ENCODE results near the gene CHP1. TPM values are rescaled to one million over a fixed set of nuclear protein-coding genes. Genes with fewer than 3 reads are reported as not detected.
"Not testable (repeated sequence)": the region's sequence is repeated elsewhere in the genome, so short reads cannot be mapped to it uniquely, and the experiment has no call there.

The CHP1 gene
- total RNA-seq, 2 experiments from 2014 or later, result 62.2 to 62.8 TPM

DNA sequence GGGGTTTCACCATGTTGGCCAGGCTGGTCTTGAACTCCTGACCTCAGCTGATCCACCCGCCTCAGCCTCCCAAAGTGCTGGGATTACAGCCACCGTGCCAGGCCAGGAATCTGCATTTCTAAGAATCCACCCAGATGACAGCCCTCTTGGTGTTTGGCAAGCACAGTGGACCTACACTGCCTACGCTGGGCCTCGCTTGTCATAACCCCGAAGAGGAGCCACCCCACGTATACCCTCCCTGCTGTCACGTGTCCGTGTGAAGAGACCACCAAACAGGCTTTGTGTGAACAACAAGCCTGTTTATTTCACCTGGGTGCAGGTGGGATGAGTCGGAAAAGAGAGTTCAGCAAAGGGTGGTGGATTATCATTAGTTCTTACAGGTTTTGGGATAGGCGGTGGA, 51.4 kb downstream of the CHP1 start:
- ChIA-PET CTCF (interaction anchor here (1.3 kb wide), 1 partner anchor 50 kb away, joined by 4 read pairs; the partner anchor contains the start of genes NUSAP1 and OIP5), POLR2A (interaction anchor here (0.6 to 1.9 kb wide), 3 partner anchors 50 to 539 kb away, joined by 3 to 12 read pairs (median 3); partner anchors contain the start of genes CHAC1, NUSAP1 and OIP5)
- Mint-ChIP-seq H3K4me1 (ENCODE audit: low read depth) (peaks cover 38% of the 10 kb centered on the region), H3K27ac (peak overlapping the region; percentile 95), H3K4me3 (peak overlapping the region; percentile 96), H3K36me3 (ENCODE audit: low read depth) (peaks cover 59% of the 10 kb centered on the region)
- ATAC-seq; DNase-seq; H3K9me3 Mint-ChIP-seq (ENCODE audit: insufficient read depth); H3K27me3 Mint-ChIP-seq (ENCODE audit: low read depth): not testable (repeated sequence)

DNA sequence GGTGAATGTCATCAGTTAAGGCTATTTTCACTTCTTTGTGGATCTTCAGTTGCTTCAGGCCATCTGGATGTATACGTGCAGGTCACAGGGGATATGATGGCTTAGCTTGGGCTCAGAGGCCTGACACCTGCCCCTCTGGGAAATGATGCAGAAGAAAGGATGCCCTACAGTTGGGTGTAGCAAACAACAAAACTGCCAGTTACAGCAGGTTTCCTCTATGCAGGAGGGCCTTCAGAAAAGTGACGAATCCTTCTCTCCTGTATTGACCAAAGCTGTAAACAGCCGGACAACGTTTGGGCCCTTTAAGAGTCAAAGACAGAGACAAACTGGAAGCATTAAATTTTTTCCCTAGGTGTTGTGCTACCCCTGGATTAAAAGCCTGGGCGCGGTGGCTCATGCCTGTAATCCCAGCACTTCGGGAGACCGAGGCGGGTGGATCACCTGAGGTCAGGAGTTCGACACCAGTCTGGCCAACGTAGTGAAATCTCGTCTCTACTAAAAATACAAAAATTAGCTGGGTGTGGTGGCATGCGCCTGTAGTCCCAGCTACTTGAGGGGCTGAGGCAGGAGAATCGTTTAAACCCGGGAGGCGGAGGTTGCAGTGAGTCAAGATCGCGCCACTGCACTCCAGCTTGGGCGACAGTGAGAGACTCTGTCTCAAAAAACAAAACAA, 52.0 kb downstream of the CHP1 start:
- Mint-ChIP-seq H3K36me3 (ENCODE audit: low read depth) (peaks cover 64% of the 10 kb centered on the region), H3K4me1 (ENCODE audit: low read depth) (peaks cover 41% of the 10 kb centered on the region), H3K27ac (peak overlapping the region; percentile 95), H3K4me3 (peak overlapping the region; percentile 96)
- ChIA-PET CTCF (interaction anchor here (0.7 to 1.3 kb wide), 4 partner anchors 12 to 52 kb away, joined by 3 to 4 read pairs (median 4); partner anchors contain the start of genes CHP1, NUSAP1 and OIP5), POLR2A (interaction anchor here (0.6 to 1.9 kb wide), 18 partner anchors 8 to 701 kb away, joined by 3 to 12 read pairs (median 3); partner anchors contain the start of genes CHAC1, CHP1, EXD1 and MGA)
- H3K27me3 Mint-ChIP-seq (ENCODE audit: low read depth); DNase-seq; ATAC-seq; H3K9me3 Mint-ChIP-seq (ENCODE audit: insufficient read depth): not testable (repeated sequence)

DNA sequence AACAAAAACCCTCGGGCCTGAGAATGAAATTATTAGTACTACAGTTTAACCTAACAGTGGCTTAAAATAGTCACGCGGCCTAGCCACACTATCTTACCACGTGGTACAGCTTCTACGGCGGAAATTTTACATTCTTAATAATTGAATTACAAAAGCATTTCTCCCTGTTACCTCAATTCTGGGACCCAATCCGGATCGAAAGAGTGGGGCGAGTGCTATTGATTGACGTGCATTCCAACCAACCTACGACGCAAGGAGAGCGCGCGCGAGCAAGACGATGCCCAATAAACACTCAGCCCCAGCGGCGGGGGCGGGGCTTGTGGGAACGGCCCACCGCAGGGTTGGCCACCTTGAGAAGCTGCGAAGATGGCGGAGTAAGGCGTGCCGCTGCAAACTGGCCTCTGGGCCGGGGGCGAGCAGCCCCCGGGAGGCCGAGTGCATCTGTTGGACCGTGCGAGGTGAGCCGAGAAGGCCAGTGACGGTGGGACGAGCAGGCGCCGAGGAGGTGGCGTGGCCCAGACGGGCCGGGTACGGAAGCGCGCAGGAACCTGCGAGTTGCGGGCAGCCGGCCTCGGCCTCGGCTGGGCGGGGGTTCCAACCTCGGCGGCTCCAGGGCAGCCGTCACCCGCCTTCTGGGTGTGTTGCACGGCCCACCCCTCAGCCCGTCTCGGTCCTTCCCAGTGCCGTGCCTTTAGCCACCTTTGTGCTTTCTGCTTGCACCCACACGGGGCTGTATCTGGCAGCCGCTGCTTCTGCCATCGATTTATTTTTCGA, 52.8 kb downstream of the CHP1 start:
- ATAC-seq (peak; percentile 97), DNase-seq (peak; percentile 98)
- POLR2A ChIA-PET, result interaction anchor here (0.6 to 1.9 kb wide), 16 partner anchors 8 to 389 kb away, joined by 3 to 12 read pairs (median 4); partner anchors contain the start of genes CHAC1, CHP1, EXD1 and MGA
- Mint-ChIP-seq H3K4me1 (ENCODE audit: low read depth) (peaks cover 49% of the 10 kb centered on the region), H3K36me3 (ENCODE audit: low read depth) (peaks cover 68% of the 10 kb centered on the region), H3K4me3 (peak overlapping the region; percentile 96), H3K9me3 (ENCODE audit: insufficient read depth) (no peaks in the 10 kb centered on the region), H3K27me3 (ENCODE audit: low read depth) (no peaks in the 10 kb centered on the region), H3K27ac (peak overlapping the region; percentile 95)
- CTCF ChIA-PET, result interaction anchor here (0.7 to 1.3 kb wide), 4 partner anchors 11 to 53 kb away, joined by 3 to 4 read pairs (median 4); partner anchors contain the start of genes CHP1, NUSAP1 and OIP5

DNA sequence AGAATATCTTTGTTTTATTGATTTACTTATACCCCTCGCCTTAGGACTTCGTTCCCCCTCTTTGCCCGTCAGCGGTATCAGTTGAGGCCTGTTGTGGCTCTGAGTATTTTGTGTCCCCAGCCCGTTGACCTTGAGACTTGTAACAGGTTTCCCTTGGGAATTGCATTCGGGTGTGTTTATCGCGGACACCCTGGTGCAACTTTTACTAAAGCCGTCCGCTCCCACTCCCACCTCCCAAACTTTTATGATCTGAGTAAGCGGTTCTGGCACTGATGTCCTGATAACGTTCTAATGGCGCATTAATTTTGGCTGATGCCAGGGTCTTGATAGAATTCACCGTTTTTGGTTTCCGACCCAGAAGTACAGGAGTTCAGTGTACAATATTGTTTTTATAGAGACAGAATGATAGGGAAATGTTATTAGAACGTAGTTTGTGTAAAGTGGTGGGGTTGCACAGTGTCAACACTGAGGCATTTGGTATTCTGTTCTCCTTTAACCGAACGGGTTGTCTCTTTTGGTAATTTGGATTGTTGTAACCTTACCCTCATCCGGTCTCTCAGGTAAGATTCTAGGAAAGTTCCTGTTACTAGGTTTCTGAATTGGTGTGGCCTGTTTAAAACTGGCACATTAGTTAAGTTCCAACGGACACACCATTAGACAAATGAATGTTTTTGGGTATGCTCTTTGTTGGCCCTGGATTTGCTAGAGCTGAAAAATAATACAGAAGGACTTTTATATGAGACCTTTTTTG, 53.5 kb downstream of the CHP1 start:
- peaks cover 64% of the 10 kb centered on the region for H3K36me3 Mint-ChIP-seq (ENCODE audit: low read depth)

DNA sequence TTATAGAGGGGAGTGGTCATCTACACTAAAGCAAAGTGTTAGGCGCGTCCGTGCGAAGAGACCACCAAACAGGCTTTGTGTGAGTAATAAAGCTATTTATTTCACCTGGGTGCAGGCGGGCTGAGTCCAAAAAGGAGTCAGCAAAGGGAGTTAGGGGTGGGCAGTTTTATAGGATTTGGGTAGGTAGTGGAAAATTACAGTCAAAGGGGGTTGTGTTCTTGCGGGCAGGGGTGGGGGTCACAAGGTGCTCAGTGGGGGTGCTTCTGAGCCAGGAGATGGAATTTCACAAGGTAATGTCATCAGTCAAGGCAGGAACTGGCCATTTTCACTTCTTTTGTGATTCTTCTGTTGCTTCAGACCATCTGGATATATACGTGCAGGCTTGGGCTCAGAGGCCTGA, 54.2 kb downstream of the CHP1 start:
- H3K27ac Mint-ChIP-seq, result peak overlapping the region; percentile 95
- POLR2A ChIA-PET, result interaction anchor here (1.0 to 2.5 kb wide), 3 partner anchors 38 to 52 kb away, joined by 3 to 17 read pairs (median 4); partner anchors contain the start of genes NUSAP1 and OIP5
- peaks cover 53% of the 10 kb centered on the region for H3K4me1 Mint-ChIP-seq (ENCODE audit: low read depth)
- H3K9me3 Mint-ChIP-seq (ENCODE audit: insufficient read depth), result no peaks in the 10 kb centered on the region
- no peak for ATAC-seq
- no peak for DNase-seq
- no peaks in the 10 kb centered on the region for H3K27me3 Mint-ChIP-seq (ENCODE audit: low read depth)
- peaks cover 60% of the 10 kb centered on the region for H3K36me3 Mint-ChIP-seq (ENCODE audit: low read depth)
- CTCF ChIA-PET, result interaction anchor here (0.9 to 1.2 kb wide), 2 partner anchors 46 to 54 kb away, joined by 3 read pairs; partner anchors contain the start of gene CHP1
- H3K4me3 Mint-ChIP-seq, result peak overlapping the region; percentile 96

More for the DNA sequence above, 53.5 kb downstream of the CHP1 start:
- peak overlapping the region; percentile 95 for H3K27ac Mint-ChIP-seq
- ChIA-PET POLR2A (interaction anchor here (0.6 to 2.5 kb wide), 6 partner anchors 21 to 1391 kb away, joined by 3 to 17 read pairs (median 3); partner anchors contain the start of genes NUSAP1 and OIP5), CTCF (no interaction called here)
- DNase-seq (no peak), ATAC-seq (no peak)
- no peaks in the 10 kb centered on the region for H3K27me3 Mint-ChIP-seq (ENCODE audit: low read depth)
- peak overlapping the region; percentile 96 for H3K4me3 Mint-ChIP-seq
- peaks cover 53% of the 10 kb centered on the region for H3K4me1 Mint-ChIP-seq (ENCODE audit: low read depth)
- no peaks in the 10 kb centered on the region for H3K9me3 Mint-ChIP-seq (ENCODE audit: insufficient read depth)

DNA sequence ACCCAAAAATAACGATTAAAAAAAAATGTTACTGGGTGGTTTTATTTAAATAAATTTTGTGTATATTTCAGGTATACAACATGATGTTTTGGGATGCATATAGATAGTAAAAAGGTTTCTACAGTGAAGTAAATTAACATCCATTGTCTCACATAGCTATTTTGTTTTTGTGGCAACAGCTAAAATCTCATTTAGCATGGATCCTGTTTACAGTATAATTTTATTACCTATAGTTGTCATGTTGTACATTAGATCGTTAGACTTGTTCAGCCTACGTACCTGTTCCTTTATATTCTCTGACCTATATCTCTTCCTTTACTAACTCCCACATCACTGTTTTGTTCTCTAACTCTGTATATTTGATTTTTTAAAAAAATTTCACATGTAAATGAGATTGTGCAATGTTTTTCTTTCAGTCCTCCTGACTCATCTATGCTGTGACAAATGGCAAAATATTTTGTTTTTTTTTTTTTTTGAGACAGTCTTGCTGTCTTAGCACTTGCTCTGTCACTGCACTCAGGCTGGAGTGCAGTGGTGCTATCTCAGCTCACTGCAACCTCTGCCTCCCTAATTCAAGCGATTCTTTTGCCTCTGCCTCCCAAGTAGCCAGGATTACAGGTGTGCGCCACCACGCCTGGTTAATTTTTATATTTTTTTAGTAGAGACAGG, 55.7 kb downstream of the CHP1 start:
- Mint-ChIP-seq H3K27ac (peak overlapping the region; percentile 41), H3K36me3 (ENCODE audit: low read depth) (peaks cover 73% of the 10 kb centered on the region), H3K4me1 (ENCODE audit: low read depth) (peaks cover 62% of the 10 kb centered on the region), H3K4me3 (peak overlapping the region; percentile 38), H3K9me3 (ENCODE audit: insufficient read depth) (no peaks in the 10 kb centered on the region), H3K27me3 (ENCODE audit: low read depth) (no peaks in the 10 kb centered on the region)
- POLR2A ChIA-PET, result interaction anchor here (1.7 to 2.5 kb wide), 2 partner anchors 46 kb away, joined by 6 to 17 read pairs; partner anchors contain the start of genes NUSAP1 and OIP5
- CTCF ChIA-PET, result interaction anchor here (0.8 to 1.2 kb wide), 2 partner anchors 36 to 46 kb away, joined by 3 read pairs; partner anchors contain the start of genes NUSAP1 and OIP5
- ATAC-seq, result no peak
- no peak for DNase-seq

DNA sequence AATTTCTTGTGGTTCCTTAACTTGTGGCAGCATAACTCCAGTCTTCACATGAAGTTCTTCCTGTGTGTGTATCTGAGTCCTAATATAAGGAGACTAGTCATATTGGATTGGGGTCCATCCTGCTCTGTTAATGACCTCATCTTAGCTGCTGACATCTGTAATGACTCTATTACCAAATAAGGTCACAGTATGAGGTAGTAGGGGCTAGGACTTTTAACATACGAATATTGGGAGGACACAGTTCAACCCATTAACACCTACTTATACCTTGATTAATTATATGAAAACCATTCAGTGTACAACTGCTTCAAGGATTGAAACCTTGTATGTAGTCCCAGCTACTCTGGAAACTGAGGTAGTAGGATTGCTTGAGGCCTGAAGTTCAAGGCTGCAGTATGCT, 57.4 kb downstream of the CHP1 start:
- Mint-ChIP-seq H3K9me3 (ENCODE audit: insufficient read depth) (no peaks in the 10 kb centered on the region), H3K4me3 (peak overlapping the region; percentile 19)

DNA sequence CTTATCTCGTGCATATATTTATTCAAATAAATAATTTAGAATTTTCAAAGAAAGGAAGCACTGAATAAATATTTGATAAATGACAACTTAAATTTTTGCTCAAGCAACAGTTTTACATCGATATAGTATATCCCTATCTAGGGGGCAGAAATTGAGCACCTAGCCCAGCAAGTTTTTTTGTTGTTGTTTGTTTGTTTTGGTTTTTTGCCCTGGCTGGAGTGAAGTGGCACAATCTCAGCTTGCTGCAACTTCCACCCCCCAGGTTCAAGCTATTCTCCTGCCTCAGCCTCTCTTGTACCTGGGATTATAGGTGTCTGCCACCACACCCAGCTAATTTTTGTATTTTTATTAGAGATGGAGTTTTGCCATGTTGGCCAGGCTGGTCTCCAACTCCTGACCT, 58.9 kb downstream of the CHP1 start:
- ATAC-seq (no peak), DNase-seq (no peak)
- Mint-ChIP-seq H3K4me3 (no peak overlapping the region), H3K36me3 (ENCODE audit: low read depth) (peaks cover 74% of the 10 kb centered on the region), H3K27me3 (ENCODE audit: low read depth) (no peaks in the 10 kb centered on the region), H3K4me1 (ENCODE audit: low read depth) (peaks cover 50% of the 10 kb centered on the region), H3K9me3 (ENCODE audit: insufficient read depth) (no peaks in the 10 kb centered on the region), H3K27ac (no peak overlapping the region)
- ChIA-PET CTCF (no interaction called here), POLR2A (no interaction called here)

More for the DNA sequence above, 57.4 kb downstream of the CHP1 start:
- ATAC-seq (no peak), DNase-seq (no peak)
- Mint-ChIP-seq H3K27ac (no peak overlapping the region), H3K4me1 (ENCODE audit: low read depth) (peaks cover 53% of the 10 kb centered on the region), H3K27me3 (ENCODE audit: low read depth) (no peaks in the 10 kb centered on the region), H3K36me3 (ENCODE audit: low read depth) (peaks cover 76% of the 10 kb centered on the region)
- ChIA-PET POLR2A (interaction anchor here (0.5 to 1.7 kb wide), 2 partner anchors 44 to 73 kb away, joined by 3 to 6 read pairs; partner anchors contain the start of genes NUSAP1 and OIP5), CTCF (interaction anchor here (1.0 kb wide), 1 partner anchor 58 kb away, joined by 4 read pairs; the partner anchor contains the start of genes CHP1 and EXD1)

DNA sequence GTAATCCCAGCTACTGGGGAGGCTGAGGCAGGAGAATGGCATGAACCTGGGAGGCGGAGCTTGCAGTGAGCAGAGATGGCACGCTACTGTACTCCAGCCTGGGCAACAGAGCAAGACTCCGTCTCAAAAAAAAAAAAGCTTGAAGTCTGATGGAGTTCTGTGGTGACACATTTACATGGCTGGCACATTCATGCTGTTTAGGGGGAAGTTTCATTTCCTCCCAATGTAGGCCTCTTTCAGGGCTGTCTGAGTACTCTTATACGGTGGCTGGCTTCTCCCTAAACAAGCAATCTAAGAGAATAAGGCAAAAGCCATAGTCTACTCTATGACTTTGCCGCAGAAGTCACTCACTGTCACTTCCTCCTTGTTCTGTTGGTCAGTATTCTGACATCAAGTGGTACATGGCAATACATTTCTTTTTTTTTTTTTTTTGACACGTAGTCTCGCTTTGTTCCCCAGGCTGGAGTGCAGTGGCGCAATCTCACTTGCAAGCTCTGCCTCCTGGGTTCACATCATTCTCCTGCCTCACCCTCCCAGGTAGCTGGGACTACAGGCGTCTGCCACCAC, 60.1 kb downstream of the CHP1 start:
- Mint-ChIP-seq H3K36me3 (ENCODE audit: low read depth) (peaks cover 68% of the 10 kb centered on the region), H3K9me3 (ENCODE audit: insufficient read depth) (no peaks in the 10 kb centered on the region), H3K27me3 (ENCODE audit: low read depth) (no peaks in the 10 kb centered on the region), H3K27ac (no peak overlapping the region), H3K4me3 (no peak overlapping the region), H3K4me1 (ENCODE audit: low read depth) (peaks cover 40% of the 10 kb centered on the region)
- POLR2A ChIA-PET, result interaction anchor here (0.6 to 1.2 kb wide), 2 partner anchors 8 to 42 kb away, joined by 3 to 6 read pairs; partner anchors contain the start of genes NUSAP1 and OIP5
- peak; percentile 27 for ATAC-seq
- CTCF ChIA-PET, result no interaction called here
- no peak for DNase-seq

DNA sequence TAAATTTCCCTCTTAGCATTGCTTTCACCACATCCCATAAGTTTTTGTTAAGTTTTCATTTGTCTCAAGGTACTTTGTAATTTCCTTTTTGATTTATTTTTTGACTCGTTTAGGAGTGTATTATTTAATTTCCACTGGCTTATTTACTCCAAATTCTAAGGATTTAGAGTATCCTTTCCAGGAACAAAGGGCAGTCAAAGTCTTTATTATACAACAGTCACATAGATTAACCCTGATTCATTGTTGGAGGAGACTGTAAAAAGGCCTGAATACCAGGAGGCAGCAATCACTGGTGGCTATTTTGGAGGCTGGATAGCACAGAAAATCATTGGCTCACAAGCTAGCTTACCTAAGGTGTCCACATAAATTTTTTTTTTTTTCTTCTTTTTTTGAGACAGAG, 61.5 kb downstream of the CHP1 start:
- Mint-ChIP-seq H3K27ac (peak overlapping the region; percentile 46), H3K9me3 (ENCODE audit: insufficient read depth) (no peaks in the 10 kb centered on the region), H3K4me3 (no peak overlapping the region), H3K36me3 (ENCODE audit: low read depth) (peaks cover 55% of the 10 kb centered on the region), H3K4me1 (ENCODE audit: low read depth) (peaks cover 26% of the 10 kb centered on the region), H3K27me3 (ENCODE audit: low read depth) (no peaks in the 10 kb centered on the region)
- no peak for DNase-seq
- POLR2A ChIA-PET, result interaction anchor here (1.5 kb wide), 1 partner anchor 40 kb away, joined by 9 read pairs; the partner anchor contains the start of genes NUSAP1 and OIP5
- CTCF ChIA-PET, result no interaction called here
- ATAC-seq, result no peak
